MCF 10A (cell line): ENCODE measurements around the gene WASHC4. TPM values are rescaled to one million over a fixed set of nuclear protein-coding genes. Genes with fewer than 3 reads are reported as not detected.
"Not testable (repeated sequence)": the region's sequence is repeated elsewhere in the genome, so short reads cannot be mapped to it uniquely, and the experiment has no call there.

ENCODE experiments used
- BruUV-seq: library from RNA; stranded (reverse); fragments of 400-500 nt; replicated peaks from 2 replicates; lab custom pipeline; 2021; lab: Mats Ljungman, UMichigan
- CTCF ChIA-PET: fragments of 300-600 bp; sonication (Branson Sonifier 250); formaldehyde crosslinking; extraction: SDS; loops from one replicate; lab custom pipeline; 2021; ENCODE audit warnings: antibody characterized with exemption, inconsistent platforms; lab: Yijun Ruan, JAX
- POLR2A ChIA-PET: fragments of 300-600, 350-650 bp; sonication (Branson Sonifier 250); formaldehyde crosslinking; extraction: SDS; loops from one replicate; lab custom pipeline; 2020; ENCODE audit warnings: antibody characterized with exemption, inconsistent platforms; lab: Yijun Ruan, JAX
- DNase-seq: peaks from one replicate; pipeline ENCODE4 v3.0.0-alpha.2; 2018; ENCODE audit not compliant: unreplicated experiment
- H3K27ac Mint-ChIP-seq: one replicate; pipeline ENCODE4 v1.8.0; 2022; ENCODE audit warnings: mild to moderate bottlenecking, low read depth, mixed read lengths; ENCODE audit not compliant: unreplicated experiment
- H3K27me3 Mint-ChIP-seq: one replicate; pipeline ENCODE4 v1.8.0; 2022; ENCODE audit warnings: mixed read lengths; ENCODE audit not compliant: insufficient read depth, unreplicated experiment
- H3K36me3 Mint-ChIP-seq: one replicate; pipeline ENCODE4 v1.8.0; 2022; ENCODE audit warnings: mild to moderate bottlenecking, moderate library complexity, mixed read lengths; ENCODE audit not compliant: insufficient read depth, unreplicated experiment
- H3K4me1 Mint-ChIP-seq: one replicate; pipeline ENCODE4 v1.8.0; 2022; ENCODE audit warnings: mixed read lengths; ENCODE audit not compliant: insufficient read depth, unreplicated experiment
- H3K4me3 Mint-ChIP-seq: one replicate; pipeline ENCODE4 v1.8.0; 2022; ENCODE audit warnings: mild to moderate bottlenecking, moderate library complexity, mixed read lengths; ENCODE audit not compliant: unreplicated experiment
- H3K9me3 Mint-ChIP-seq: one replicate; pipeline ENCODE4 v1.8.0; 2022; ENCODE audit warnings: mixed read lengths; ENCODE audit not compliant: unreplicated experiment
- intact Hi-C: fragments of 100-400 bp; cut with micrococcal nuclease; formaldehyde crosslinking; loops from 2 replicates; pipeline ENCODE4 v1.14.1; 2022
- total RNA-seq: library from RNA; stranded (reverse); gene quantifications from 2 replicates; pipeline ENCODE4 v1.2.3, GENCODE V29; 2022
- TF ChIP-seq, protein P1 (sequence below): fragments of 200-600 bp; IDR thresholded peaks from one replicate; pipeline ENCODE4 v1.8.0; 2022; ENCODE audit warnings: antibody characterized with exemption, mild to moderate bottlenecking; ENCODE audit not compliant: unreplicated experiment

The WASHC4 gene
- total RNA-seq, 1 experiment from 2014 or later = 44.5 TPM

DNA sequence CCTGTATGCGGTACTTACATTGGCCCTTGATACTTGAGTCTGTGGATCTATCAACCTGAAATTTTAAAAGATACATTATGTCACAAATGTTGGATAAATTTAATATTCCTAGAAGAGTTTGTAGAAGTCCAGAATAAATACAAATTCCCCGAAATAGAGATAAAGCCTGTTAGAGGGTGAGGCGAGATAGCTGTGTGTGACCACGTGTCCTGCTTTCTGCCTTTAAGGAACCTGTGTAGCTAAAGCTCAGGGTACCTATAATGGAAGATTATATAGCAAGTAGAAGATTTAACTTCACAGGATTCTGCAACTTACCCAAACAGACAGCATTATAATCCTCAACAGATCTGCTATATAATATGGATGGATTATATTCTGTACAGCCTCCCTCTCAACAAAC is 69.7 kb downstream of the WASHC4 start:
- ChIA-PET POLR2A (no interaction called here), CTCF (interaction anchor here (1.1 kb wide), 1 partner anchor 39 kb away, joined by 3 read pairs; no protein-coding TSS in a partner anchor)
- Mint-ChIP-seq H3K4me1 (no peaks in the 10 kb centered on the region), H3K27me3 (no peaks in the 10 kb centered on the region), H3K27ac (no peak overlapping the region), H3K9me3 (no peaks in the 10 kb centered on the region), H3K4me3 (no peak overlapping the region), H3K36me3 (peaks cover 82% of the 10 kb centered on the region)
- TF ChIP-seq, protein P1, sequence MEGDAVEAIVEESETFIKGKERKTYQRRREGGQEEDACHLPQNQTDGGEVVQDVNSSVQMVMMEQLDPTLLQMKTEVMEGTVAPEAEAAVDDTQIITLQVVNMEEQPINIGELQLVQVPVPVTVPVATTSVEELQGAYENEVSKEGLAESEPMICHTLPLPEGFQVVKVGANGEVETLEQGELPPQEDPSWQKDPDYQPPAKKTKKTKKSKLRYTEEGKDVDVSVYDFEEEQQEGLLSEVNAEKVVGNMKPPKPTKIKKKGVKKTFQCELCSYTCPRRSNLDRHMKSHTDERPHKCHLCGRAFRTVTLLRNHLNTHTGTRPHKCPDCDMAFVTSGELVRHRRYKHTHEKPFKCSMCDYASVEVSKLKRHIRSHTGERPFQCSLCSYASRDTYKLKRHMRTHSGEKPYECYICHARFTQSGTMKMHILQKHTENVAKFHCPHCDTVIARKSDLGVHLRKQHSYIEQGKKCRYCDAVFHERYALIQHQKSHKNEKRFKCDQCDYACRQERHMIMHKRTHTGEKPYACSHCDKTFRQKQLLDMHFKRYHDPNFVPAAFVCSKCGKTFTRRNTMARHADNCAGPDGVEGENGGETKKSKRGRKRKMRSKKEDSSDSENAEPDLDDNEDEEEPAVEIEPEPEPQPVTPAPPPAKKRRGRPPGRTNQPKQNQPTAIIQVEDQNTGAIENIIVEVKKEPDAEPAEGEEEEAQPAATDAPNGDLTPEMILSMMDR = no peak
- DNase-seq = no peak
- intact Hi-C loops = no loop called here
- BruUV-seq = no TSS peak

DNA sequence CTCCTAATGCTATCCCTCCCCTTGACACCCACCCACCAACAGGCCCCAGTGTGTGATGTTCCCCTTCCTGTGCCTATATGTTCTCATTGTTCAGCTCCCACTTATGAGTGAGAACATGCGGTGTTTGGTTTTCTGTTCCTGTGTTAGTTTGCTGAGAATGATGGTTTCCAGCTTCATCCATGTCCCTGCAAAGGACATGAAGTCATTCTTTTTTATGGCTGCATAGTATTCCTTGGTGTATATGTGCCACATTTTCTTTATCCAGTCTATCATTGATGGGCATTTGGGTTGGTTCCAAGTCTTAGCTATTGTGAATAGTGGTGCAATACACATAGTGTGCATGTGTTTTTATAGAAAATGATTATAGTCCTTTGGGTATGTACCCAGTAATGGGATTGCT is 71.6 kb downstream of the WASHC4 start:
- H3K4me3 Mint-ChIP-seq, H3K9me3 Mint-ChIP-seq, H3K27me3 Mint-ChIP-seq, H3K27ac Mint-ChIP-seq, intact Hi-C loops, BruUV-seq, DNase-seq, CTCF ChIA-PET, H3K4me1 Mint-ChIP-seq, POLR2A ChIA-PET: not testable (repeated sequence)
- H3K36me3 Mint-ChIP-seq = peaks cover 84% of the 10 kb centered on the region

DNA sequence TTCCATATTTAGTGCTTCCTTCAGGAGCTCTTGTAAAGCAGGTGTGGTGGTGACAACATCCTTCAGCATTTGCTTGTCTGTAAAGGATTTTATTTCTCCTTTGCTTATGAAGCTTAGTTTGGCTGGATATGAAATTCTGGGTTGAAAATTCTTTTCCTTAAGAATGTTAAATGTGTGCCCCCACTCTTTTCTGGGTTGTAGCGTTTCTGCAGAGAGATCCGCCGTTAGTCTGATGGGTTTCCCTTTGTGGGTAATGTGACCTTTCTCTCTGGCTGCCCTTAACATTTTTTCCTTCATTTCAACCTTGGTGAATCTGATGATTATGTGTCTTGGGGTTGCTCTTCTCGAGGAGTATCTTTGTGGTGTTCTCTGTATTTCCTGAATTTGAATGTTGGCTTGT is 75.9 kb downstream of the WASHC4 start:
- H3K4me1 Mint-ChIP-seq, H3K9me3 Mint-ChIP-seq, DNase-seq, intact Hi-C loops, H3K4me3 Mint-ChIP-seq, CTCF ChIA-PET, H3K27ac Mint-ChIP-seq, BruUV-seq, H3K27me3 Mint-ChIP-seq: not testable (repeated sequence)
- peaks cover 89% of the 10 kb centered on the region for H3K36me3 Mint-ChIP-seq
- POLR2A ChIA-PET = interaction anchor here (0.7 kb wide), 1 partner anchor 10 kb away, joined by 3 read pairs; no protein-coding TSS in a partner anchor

DNA sequence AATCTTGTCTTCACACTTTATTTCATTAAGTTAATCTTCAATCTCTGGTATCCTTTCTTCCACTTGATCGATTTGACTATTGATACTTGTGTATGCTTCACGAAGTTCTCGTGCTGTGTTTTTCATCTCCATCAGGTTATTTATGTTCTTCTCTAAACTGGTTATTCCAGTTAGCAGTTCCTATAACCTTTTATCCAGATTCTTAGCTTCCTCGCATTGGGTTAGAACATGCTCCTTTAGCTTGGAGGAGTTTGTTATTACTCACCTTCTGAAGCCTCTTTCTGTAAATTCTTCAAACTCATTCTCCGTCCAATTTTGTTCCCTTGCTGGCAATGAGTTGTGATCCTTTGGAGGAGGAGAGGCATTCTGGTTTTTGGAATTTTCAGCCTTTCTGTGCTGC is 76.4 kb downstream of the WASHC4 start:
- H3K9me3 Mint-ChIP-seq, BruUV-seq, H3K4me1 Mint-ChIP-seq, intact Hi-C loops, H3K27me3 Mint-ChIP-seq, DNase-seq, H3K4me3 Mint-ChIP-seq, H3K27ac Mint-ChIP-seq: not testable (repeated sequence)
- CTCF ChIA-PET = interaction anchor here (1.2 kb wide), 1 partner anchor 201 kb away, joined by 3 read pairs; no protein-coding TSS in a partner anchor
- POLR2A ChIA-PET = interaction anchor here (0.7 kb wide), 1 partner anchor 17 kb away, joined by 4 read pairs; no protein-coding TSS in a partner anchor
- H3K36me3 Mint-ChIP-seq = peaks cover 90% of the 10 kb centered on the region

DNA sequence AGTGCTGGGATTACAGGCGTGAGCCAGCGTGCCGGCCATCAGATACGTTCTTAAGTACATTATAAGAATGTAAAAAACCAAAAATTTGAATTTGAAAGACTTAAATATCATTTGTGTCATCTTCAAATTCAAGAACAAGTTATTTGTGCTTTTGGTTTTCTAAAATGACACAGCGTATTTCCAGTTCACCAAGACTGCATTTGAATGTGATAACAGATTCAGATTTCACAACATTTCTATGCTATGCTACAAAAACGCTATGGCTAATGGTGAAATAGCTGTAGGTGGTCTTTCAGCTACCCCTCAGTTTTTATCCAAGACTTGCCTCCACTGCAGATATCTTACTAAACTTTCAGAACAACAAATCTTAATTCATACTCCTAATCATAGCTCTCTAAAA is 81.8 kb downstream of the WASHC4 start:
- no TSS peak for BruUV-seq
- TF ChIP-seq, protein P1 = no peak
- no peak overlapping the region for H3K27ac Mint-ChIP-seq
- intact Hi-C loops = no loop called here
- H3K36me3 Mint-ChIP-seq = peaks cover 75% of the 10 kb centered on the region
- DNase-seq = no peak
- no peaks in the 10 kb centered on the region for H3K9me3 Mint-ChIP-seq
- H3K4me1 Mint-ChIP-seq = no peaks in the 10 kb centered on the region
- CTCF ChIA-PET = interaction anchor here (0.6 to 2.1 kb wide), 2 partner anchors 16 to 121 kb away, joined by 3 to 6 read pairs; no protein-coding TSS in a partner anchor
- no peak overlapping the region for H3K4me3 Mint-ChIP-seq
- POLR2A ChIA-PET = interaction anchor here (0.7 to 1.6 kb wide), 2 partner anchors 13 to 194 kb away, joined by 3 to 5 read pairs; no protein-coding TSS in a partner anchor
- no peaks in the 10 kb centered on the region for H3K27me3 Mint-ChIP-seq
